SK-N-SH treated with all-trans-retinoic acid at 6 μM for 48 hours (cell line): ENCODE data around the gene FBXO30.

Source experiments
- ATAC-seq: fragments of 200-7000 bp; cut with Tn5 transposase; 3 replicates; pipeline ENCODE4 v1.9.1; 2020; ENCODE audit warnings: mild to moderate bottlenecking, moderate library complexity
- ARNTL ChIP-seq: fragments of 450-650 bp; formaldehyde crosslinking; IDR thresholded peaks from 2 replicates; pipeline ENCODE4 v1.5.0; 2020; ENCODE audit warnings: low read depth, mild to moderate bottlenecking, moderate library complexity, borderline replicate concordance
- BACH2 ChIP-seq: fragments of 250-450 bp; sonication (Bioruptor Pico); IDR thresholded peaks from 2 replicates; pipeline ENCODE4 v1.9.0; 2021; ENCODE audit warnings: mild to moderate bottlenecking, borderline replicate concordance
- CSDC2 ChIP-seq: fragments of 250-450 bp; sonication (Bioruptor Pico); IDR thresholded peaks from 2 replicates; pipeline ENCODE4 v1.5.0; 2020; ENCODE audit warnings: mild to moderate bottlenecking, moderate library complexity
- ESRRG ChIP-seq: fragments of 250-450 bp; sonication (Bioruptor Pico); IDR thresholded peaks from 2 replicates; pipeline ENCODE4 v1.6.1; 2021; ENCODE audit warnings: mild to moderate bottlenecking
- GLIS3 ChIP-seq: fragments of 250-450 bp; sonication (Bioruptor Pico); IDR thresholded peaks from 2 replicates; pipeline ENCODE4 v1.5.0; 2020; ENCODE audit warnings: mild to moderate bottlenecking, moderate library complexity
- ISL1 ChIP-seq: fragments of 250-450 bp; sonication (Bioruptor Pico); IDR thresholded peaks from 2 replicates; pipeline ENCODE4 v2.1.2; 2022; ENCODE audit warnings: mild to moderate bottlenecking, moderate library complexity
- OSR1 ChIP-seq: fragments of 250-450 bp; sonication (Bioruptor Pico); IDR thresholded peaks from 2 replicates; pipeline ENCODE4 v1.8.0; 2022; ENCODE audit warnings: moderate library complexity, mild to moderate bottlenecking, inconsistent platforms
- PPARA ChIP-seq: fragments of 250-450 bp; sonication (Bioruptor Pico); IDR thresholded peaks from 2 replicates; pipeline ENCODE4 v1.5.0; 2020; ENCODE audit warnings: mild to moderate bottlenecking, borderline replicate concordance
- RARB ChIP-seq: fragments of 250-450 bp; sonication (Bioruptor Pico); IDR thresholded peaks from 2 replicates; pipeline ENCODE4 v1.8.0; 2021; ENCODE audit warnings: mild to moderate bottlenecking, moderate library complexity
- SNAI2 ChIP-seq: fragments of 250-450 bp; sonication (Bioruptor Pico); IDR thresholded peaks from 2 replicates; pipeline ENCODE4 v1.5.0; 2020; ENCODE audit warnings: mild to moderate bottlenecking, moderate library complexity
- TCF4 ChIP-seq: fragments of 250-450 bp; sonication (Bioruptor Pico); IDR thresholded peaks from 2 replicates; pipeline ENCODE4 v1.8.0; 2021; ENCODE audit warnings: mild to moderate bottlenecking, moderate library complexity, borderline replicate concordance
- TOX ChIP-seq: fragments of 250-450 bp; sonication (Bioruptor Pico); IDR thresholded peaks from 2 replicates; pipeline ENCODE4 v1.8.0; 2021; ENCODE audit warnings: mild to moderate bottlenecking, moderate library complexity, borderline replicate concordance
- ZC3H10 ChIP-seq: fragments of 250-450 bp; sonication (Bioruptor Pico); IDR thresholded peaks from 2 replicates; pipeline ENCODE4 v1.5.1; 2021; ENCODE audit warnings: mild to moderate bottlenecking, moderate library complexity
- ZFP3 ChIP-seq: fragments of 250-450 bp; sonication (Bioruptor Pico); IDR thresholded peaks from 2 replicates; pipeline ENCODE4 v1.5.0; 2020; ENCODE audit warnings: mild to moderate bottlenecking, moderate library complexity
- ZFP30 ChIP-seq: fragments of 450-650 bp; formaldehyde crosslinking; IDR thresholded peaks from 2 replicates; pipeline ENCODE4 v1.5.0; 2022; ENCODE audit warnings: mild to moderate bottlenecking, moderate library complexity
- ZNF565 ChIP-seq: fragments of 450-650 bp; formaldehyde crosslinking; conservative IDR thresholded peaks from 2 replicates; pipeline ENCODE4 v1.5.0; 2020; ENCODE audit warnings: low read depth, mild to moderate bottlenecking, moderate library complexity
- ZNF70 ChIP-seq: fragments of 450-650 bp; formaldehyde crosslinking; IDR thresholded peaks from 2 replicates; pipeline ENCODE4 v1.5.0; 2020; ENCODE audit warnings: mild to moderate bottlenecking, moderate library complexity
- ZNF8 ChIP-seq: fragments of 450-650 bp; formaldehyde crosslinking; IDR thresholded peaks from 2 replicates; pipeline ENCODE4 v1.5.0; 2020; ENCODE audit warnings: mild to moderate bottlenecking, moderate library complexity
- TF ChIP-seq, protein P1 (sequence below): fragments of 250-450 bp; sonication (Bioruptor Pico); IDR thresholded peaks from 2 replicates; pipeline ENCODE4 v1.5.1; 2020; ENCODE audit warnings: low read depth, mild to moderate bottlenecking, moderate library complexity
- TF ChIP-seq, protein P2 (sequence below): fragments of 250-450 bp; sonication (Bioruptor Pico); IDR thresholded peaks from 2 replicates; pipeline ENCODE4 v1.8.0; 2020; ENCODE audit warnings: mild to moderate bottlenecking, moderate library complexity, borderline replicate concordance
- TF ChIP-seq, protein P3 (sequence below): fragments of 250-450 bp; sonication (Bioruptor Pico); IDR thresholded peaks from 2 replicates; pipeline ENCODE4 v1.5.1; 2021; ENCODE audit warnings: mild to moderate bottlenecking, moderate library complexity

The FBXO30 gene

DNA sequence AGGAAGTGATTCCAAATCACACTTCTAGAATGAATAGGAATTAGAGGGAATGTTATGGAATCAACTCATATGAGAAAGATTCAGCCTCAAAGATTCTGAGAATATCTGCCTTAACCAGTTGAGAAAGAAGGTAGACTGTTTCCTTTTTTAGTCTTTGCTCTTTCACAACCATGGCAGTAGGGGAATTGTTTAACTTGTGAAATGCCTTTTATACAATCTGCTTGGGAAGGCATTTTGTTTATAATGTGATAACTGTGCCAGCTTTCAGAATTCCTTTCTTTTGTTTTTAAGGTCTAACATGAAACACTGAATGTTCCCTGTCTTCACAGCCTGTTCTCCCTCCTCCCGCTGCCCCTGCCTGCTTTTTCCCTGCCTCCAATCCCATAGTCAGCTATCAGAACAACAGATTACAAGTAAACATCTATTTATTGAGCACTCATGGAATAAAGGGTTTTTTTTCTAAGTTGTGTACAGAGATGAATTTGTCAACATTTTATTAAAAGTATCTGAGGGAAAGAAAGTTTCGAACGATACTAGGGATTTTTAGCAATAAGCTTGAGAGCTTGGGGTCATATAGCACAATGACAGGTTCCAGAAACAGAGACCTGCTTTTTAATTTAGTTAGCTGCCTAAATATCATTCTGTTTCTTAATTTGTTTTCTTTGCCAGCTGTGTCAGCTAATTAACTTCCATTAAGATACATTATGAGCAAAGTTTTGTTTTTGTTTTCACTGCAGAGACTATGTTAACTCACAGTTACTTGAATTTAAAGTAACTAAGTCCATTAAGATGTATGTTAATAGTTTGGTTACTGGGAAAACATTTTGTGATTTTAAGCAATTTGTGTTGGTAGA is 28.3 kb upstream of the FBXO30 start (continued):
- TF ChIP-seq ZNF70 (CRISPR knock-in tag) (no peak), RARB (CRISPR knock-in tag) (no peak), SNAI2 (0 out of 2 replicates have a peak, but pooled peaks have one; percentile 36)

DNA sequence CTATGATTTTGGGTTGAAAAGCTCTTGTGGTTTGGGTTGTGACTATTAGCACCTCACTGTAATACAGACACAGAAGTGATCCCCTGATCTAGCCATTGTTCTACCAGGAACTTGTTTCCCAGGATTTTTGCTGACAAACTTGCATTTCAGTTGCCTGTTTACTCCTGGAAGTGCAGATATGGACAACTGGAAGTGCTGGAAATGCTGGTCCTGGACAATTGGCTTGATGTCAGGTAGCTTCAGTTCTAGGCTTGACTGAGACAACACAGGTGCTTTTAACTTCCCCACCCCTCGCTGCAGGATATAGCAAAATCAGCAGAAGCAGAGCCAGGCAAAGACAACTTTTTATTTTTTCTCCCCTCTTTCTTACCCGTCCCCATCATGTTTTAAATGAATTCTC is 27.1 kb upstream of the FBXO30 start:
- no peak for TF ChIP-seq PPARA (CRISPR knock-in tag)
- TF ChIP-seq ARNTL (CRISPR knock-in tag) = no peak
- TF ChIP-seq TCF4 = no peak
- no peak for TF ChIP-seq CSDC2
- no peak for TF ChIP-seq TOX
- no peak for TF ChIP-seq ISL1 (CRISPR knock-in tag)
- no peak for TF ChIP-seq ZC3H10 (CRISPR knock-in tag)
- no peak for TF ChIP-seq RARB (CRISPR knock-in tag)
- TF ChIP-seq GLIS3 (CRISPR knock-in tag) = no peak
- TF ChIP-seq ZNF70 (CRISPR knock-in tag) = no peak
- no peak for TF ChIP-seq OSR1
- no peak for TF ChIP-seq SNAI2
- TF ChIP-seq, protein P1, sequence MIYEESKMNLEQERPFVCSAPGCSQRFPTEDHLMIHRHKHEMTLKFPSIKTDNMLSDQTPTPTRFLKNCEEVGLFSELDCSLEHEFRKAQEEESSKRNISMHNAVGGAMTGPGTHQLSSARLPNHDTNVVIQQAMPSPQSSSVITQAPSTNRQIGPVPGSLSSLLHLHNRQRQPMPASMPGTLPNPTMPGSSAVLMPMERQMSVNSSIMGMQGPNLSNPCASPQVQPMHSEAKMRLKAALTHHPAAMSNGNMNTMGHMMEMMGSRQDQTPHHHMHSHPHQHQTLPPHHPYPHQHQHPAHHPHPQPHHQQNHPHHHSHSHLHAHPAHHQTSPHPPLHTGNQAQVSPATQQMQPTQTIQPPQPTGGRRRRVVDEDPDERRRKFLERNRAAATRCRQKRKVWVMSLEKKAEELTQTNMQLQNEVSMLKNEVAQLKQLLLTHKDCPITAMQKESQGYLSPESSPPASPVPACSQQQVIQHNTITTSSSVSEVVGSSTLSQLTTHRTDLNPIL (CRISPR knock-in tag) = no peak
- no peak for TF ChIP-seq ZNF565
- no peak for TF ChIP-seq ESRRG
- TF ChIP-seq ZNF8 (CRISPR knock-in tag) = no peak
- TF ChIP-seq BACH2 (CRISPR knock-in tag) = no peak
- no peak for ATAC-seq

DNA sequence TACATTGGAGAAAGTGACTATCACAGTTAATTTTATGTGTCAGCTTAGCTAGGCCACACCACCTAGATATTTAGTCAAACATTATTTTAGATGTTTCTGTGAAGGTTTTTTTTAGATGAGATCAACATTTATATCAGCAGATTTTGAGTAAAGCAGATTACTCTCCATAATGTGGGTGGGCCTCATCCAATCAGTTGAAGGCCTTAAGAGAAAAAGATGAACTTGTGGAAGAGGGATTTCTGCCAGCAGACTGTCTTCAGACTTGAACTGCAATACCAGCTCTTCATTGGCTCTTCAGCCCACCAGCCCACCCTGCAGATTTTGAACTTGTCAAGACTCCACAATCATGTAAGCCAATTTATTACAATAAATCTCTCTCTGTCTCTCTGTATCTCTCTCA is 25.1 kb upstream of the FBXO30 start:
- no peak for TF ChIP-seq SNAI2
- TF ChIP-seq ARNTL (CRISPR knock-in tag) = no peak
- no peak for TF ChIP-seq ZFP30 (CRISPR knock-in tag)
- TF ChIP-seq, protein P1 (CRISPR knock-in tag) = no peak
- TF ChIP-seq, protein P2, sequence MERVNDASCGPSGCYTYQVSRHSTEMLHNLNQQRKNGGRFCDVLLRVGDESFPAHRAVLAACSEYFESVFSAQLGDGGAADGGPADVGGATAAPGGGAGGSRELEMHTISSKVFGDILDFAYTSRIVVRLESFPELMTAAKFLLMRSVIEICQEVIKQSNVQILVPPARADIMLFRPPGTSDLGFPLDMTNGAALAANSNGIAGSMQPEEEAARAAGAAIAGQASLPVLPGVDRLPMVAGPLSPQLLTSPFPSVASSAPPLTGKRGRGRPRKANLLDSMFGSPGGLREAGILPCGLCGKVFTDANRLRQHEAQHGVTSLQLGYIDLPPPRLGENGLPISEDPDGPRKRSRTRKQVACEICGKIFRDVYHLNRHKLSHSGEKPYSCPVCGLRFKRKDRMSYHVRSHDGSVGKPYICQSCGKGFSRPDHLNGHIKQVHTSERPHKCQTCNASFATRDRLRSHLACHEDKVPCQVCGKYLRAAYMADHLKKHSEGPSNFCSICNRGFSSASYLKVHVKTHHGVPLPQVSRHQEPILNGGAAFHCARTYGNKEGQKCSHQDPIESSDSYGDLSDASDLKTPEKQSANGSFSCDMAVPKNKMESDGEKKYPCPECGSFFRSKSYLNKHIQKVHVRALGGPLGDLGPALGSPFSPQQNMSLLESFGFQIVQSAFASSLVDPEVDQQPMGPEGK (CRISPR knock-in tag) = no peak
- no peak for TF ChIP-seq ZFP3 (CRISPR knock-in tag)
- TF ChIP-seq ZC3H10 (CRISPR knock-in tag) = no peak
- TF ChIP-seq ZNF70 (CRISPR knock-in tag) = no peak
- TF ChIP-seq ZNF565 = no peak
- no peak for TF ChIP-seq BACH2 (CRISPR knock-in tag)
- TF ChIP-seq, protein P3, sequence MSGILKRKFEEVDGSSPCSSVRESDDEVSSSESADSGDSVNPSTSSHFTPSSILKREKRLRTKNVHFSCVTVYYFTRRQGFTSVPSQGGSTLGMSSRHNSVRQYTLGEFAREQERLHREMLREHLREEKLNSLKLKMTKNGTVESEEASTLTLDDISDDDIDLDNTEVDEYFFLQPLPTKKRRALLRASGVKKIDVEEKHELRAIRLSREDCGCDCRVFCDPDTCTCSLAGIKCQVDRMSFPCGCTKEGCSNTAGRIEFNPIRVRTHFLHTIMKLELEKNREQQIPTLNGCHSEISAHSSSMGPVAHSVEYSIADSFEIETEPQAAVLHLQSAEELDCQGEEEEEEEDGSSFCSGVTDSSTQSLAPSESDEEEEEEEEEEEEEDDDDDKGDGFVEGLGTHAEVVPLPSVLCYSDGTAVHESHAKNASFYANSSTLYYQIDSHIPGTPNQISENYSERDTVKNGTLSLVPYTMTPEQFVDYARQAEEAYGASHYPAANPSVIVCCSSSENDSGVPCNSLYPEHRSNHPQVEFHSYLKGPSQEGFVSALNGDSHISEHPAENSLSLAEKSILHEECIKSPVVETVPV (CRISPR knock-in tag) = no peak
- no peak for TF ChIP-seq CSDC2
- TF ChIP-seq PPARA (CRISPR knock-in tag) = no peak
- TF ChIP-seq TCF4 = no peak
- no peak for TF ChIP-seq ISL1 (CRISPR knock-in tag)
- no peak for ATAC-seq

GRCh38 chr6:145838305-145838704 is 23.7 kb upstream of the FBXO30 start:
- TF ChIP-seq ZNF70 (CRISPR knock-in tag) = no peak
- TF ChIP-seq ISL1 (CRISPR knock-in tag) = no peak
- no peak for TF ChIP-seq ZFP30 (CRISPR knock-in tag)
- no peak for TF ChIP-seq ZFP3 (CRISPR knock-in tag)
- no peak for TF ChIP-seq PPARA (CRISPR knock-in tag)
- TF ChIP-seq ZNF565 = no peak
- TF ChIP-seq, protein P1 (CRISPR knock-in tag) = no peak
- TF ChIP-seq ESRRG = no peak
- TF ChIP-seq, protein P2 (CRISPR knock-in tag) = no peak
- TF ChIP-seq, protein P3 (CRISPR knock-in tag) = no peak
- no peak for TF ChIP-seq ZNF8 (CRISPR knock-in tag)
- TF ChIP-seq ZC3H10 (CRISPR knock-in tag) = no peak
- TF ChIP-seq CSDC2 = no peak
- TF ChIP-seq BACH2 (CRISPR knock-in tag) = no peak
- no peak for TF ChIP-seq ARNTL (CRISPR knock-in tag)
- no peak for TF ChIP-seq TOX
- no peak for ATAC-seq
